Skeletal muscle satellite cell (primary cell): ENCODE results near the gene PXMP4.
A peak's percentile ranks its signal among the peaks of the same experiment; 100 is the strongest.

Experiments used
- H3K27me3 ChIP-seq: 2 replicates; pipeline ENCODE4 v1.7.0; 2013; ENCODE audit warnings: low read length; ENCODE audit not compliant: control insufficient read depth, insufficient read depth
- H3K36me3 ChIP-seq: 2 replicates; pipeline ENCODE4 v1.7.0; 2013; ENCODE audit warnings: mild to moderate bottlenecking, control low read depth, low read length; ENCODE audit not compliant: insufficient read depth
- H3K4me1 ChIP-seq: 2 replicates; pipeline ENCODE4 v1.7.0; 2013; ENCODE audit warnings: low read length; ENCODE audit not compliant: control insufficient read depth, insufficient read depth
- H3K4me2 ChIP-seq: 2 replicates; pipeline ENCODE4 v1.7.0; 2013; ENCODE audit warnings: mild to moderate bottlenecking, low read length
- H3K4me3 ChIP-seq: 2 replicates; pipeline ENCODE4 v1.7.0; 2013; ENCODE audit warnings: low read length
- H3K9ac ChIP-seq: 2 replicates; pipeline ENCODE4 v1.7.0; 2013; ENCODE audit warnings: mild to moderate bottlenecking, low read depth, low read length, moderate library complexity
- H3K9me3 ChIP-seq: replicated peaks from 2 replicates; pipeline ENCODE4 v1.7.0; 2013; ENCODE audit warnings: mild to moderate bottlenecking, control low read depth, low read length

PXMP4 gene

GRCh38 chr20:33662172-33662571, 57.9 kb downstream of the PXMP4 start, which contains the start of gene C20orf144:
Gene C20orf144 (plus strand): TSS chr20:33662327. CDS start chr20:33662346, 19 bp downstream.
- peaks cover 27% of the 10 kb centered on the region for H3K4me1 ChIP-seq
- H3K9ac ChIP-seq, result peak within 1 kb of the TSS; percentile 92
- no peaks in the 10 kb centered on the region for H3K27me3 ChIP-seq
- H3K36me3 ChIP-seq, result peaks cover 10% of the 10 kb centered on the region
- H3K4me2 ChIP-seq, result peak within 1 kb of the TSS; percentile 100
- no peaks in the 10 kb centered on the region for H3K9me3 ChIP-seq
- peak within 1 kb of the TSS; percentile 83 for H3K4me3 ChIP-seq

- Histone ChIP-seq H3K4me3 (no peak overlapping the region), H3K9me3 (no peaks in the 10 kb centered on the region), H3K9ac (no peak overlapping the region), H3K4me2 (no peak overlapping the region), H3K4me1 (peaks cover 16% of the 10 kb centered on the region), H3K36me3 (peaks cover 10% of the 10 kb centered on the region), H3K27me3 (no peaks in the 10 kb centered on the region)
Observed at GRCh38 chr20:33660685-33661058, 59.4 kb downstream of the PXMP4 start.

GRCh38 chr20:33660035-33660684, 60.0 kb downstream of the PXMP4 start:
- Histone ChIP-seq H3K9ac (no peak overlapping the region), H3K36me3 (peaks cover 10% of the 10 kb centered on the region), H3K4me2 (no peak overlapping the region), H3K27me3 (no peaks in the 10 kb centered on the region), H3K9me3 (no peaks in the 10 kb centered on the region), H3K4me1 (peaks cover 16% of the 10 kb centered on the region), H3K4me3 (no peak overlapping the region)

DNA sequence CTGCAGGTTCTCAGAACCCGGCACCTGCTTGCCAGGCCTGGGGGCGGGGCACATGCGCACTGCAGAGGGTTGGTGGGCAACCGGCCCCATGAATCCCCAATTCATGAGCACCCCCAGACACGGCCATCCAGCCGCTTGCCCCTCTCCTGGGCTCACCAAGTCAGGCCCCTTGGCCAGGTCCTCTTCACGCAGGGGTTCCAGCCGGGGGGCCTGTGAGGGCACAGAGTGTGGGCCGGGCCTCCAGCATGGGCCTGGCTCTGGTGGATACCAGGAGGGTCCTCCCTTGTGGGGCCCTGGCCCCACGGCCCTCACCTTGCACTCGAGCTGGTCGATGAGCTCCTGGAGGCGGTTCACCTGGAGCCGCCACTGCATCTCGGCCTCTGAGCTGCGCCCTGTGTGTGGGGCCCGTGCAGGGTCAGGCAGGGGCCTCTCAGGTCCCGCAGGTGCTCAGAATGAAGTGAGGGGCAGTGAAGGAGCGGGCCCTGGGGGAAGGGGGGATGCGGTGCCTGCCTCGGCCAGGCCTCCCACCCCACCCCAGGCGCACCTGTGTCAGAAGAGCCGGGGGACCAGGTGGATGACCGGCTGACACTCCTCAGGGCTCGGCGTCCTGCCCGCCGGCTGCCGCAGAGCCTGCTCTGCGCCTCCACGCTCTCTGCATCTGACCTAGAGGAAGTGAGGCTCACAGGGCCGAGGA, 60.6 kb downstream of the PXMP4 start:
- Histone ChIP-seq H3K9ac (no peak overlapping the region), H3K4me1 (peaks cover 16% of the 10 kb centered on the region), H3K4me2 (no peak overlapping the region), H3K4me3 (no peak overlapping the region), H3K36me3 (peaks cover 10% of the 10 kb centered on the region), H3K9me3 (no peaks in the 10 kb centered on the region), H3K27me3 (no peaks in the 10 kb centered on the region)

DNA sequence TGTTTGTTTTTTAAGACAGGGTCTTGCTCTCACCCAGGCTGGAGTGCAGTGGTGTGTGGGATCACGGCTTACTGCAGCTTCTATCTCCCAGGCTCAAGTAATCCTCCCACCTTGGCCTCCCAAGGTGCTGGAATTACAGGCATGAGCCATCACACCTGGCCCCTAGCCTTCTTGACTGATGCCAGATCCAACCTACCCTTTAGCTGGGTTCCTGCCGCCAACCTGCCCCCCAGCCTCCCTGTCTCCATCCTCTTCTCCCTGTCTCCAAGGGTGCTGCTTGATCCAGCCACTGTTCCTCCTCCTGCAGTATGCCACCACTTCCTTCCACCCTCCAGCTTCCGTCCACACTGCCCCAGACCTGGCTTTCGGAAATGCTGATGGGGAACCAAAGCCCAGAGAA, 61.2 kb downstream of the PXMP4 start:
- Histone ChIP-seq H3K36me3 (peaks cover 10% of the 10 kb centered on the region), H3K4me2 (no peak overlapping the region), H3K9ac (no peak overlapping the region), H3K4me1 (peaks cover 11% of the 10 kb centered on the region), H3K27me3 (no peaks in the 10 kb centered on the region), H3K4me3 (no peak overlapping the region), H3K9me3 (no peaks in the 10 kb centered on the region)

DNA sequence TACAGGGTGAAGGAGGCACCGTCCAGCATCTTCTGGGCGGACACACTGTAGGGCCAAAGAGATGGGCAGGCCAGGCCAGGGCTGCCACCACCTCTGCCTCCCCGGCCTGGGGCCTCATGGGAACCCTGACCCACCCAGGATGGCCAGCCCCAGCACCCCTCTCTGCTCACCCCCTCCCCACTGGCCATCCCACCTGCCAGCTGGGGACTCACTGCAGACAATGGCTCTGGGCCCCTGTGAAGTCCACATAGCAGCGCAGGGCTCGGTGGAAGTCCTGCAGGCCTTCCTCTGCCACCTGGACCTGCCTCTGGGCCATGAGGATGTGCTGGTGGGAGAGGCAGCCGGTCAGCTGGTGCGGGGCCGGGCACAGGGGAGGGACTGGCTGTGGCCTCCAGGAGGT, 61.6 kb downstream of the PXMP4 start:
- no peaks in the 10 kb centered on the region for H3K27me3 ChIP-seq
- no peak overlapping the region for H3K4me3 ChIP-seq
- peaks cover 10% of the 10 kb centered on the region for H3K36me3 ChIP-seq
- no peak overlapping the region for H3K4me2 ChIP-seq
- no peaks in the 10 kb centered on the region for H3K9me3 ChIP-seq
- peaks cover 8% of the 10 kb centered on the region for H3K4me1 ChIP-seq
- H3K9ac ChIP-seq, result no peak overlapping the region

GRCh38 chr20:33657704-33658095, 62.4 kb downstream of the PXMP4 start:
- no peaks in the 10 kb centered on the region for H3K9me3 ChIP-seq
- no peak overlapping the region for H3K4me2 ChIP-seq
- H3K4me3 ChIP-seq, result no peak overlapping the region
- H3K27me3 ChIP-seq, result no peaks in the 10 kb centered on the region
- H3K4me1 ChIP-seq, result peaks cover under 1% of the 10 kb centered on the region
- peaks cover 10% of the 10 kb centered on the region for H3K36me3 ChIP-seq
- no peak overlapping the region for H3K9ac ChIP-seq

DNA sequence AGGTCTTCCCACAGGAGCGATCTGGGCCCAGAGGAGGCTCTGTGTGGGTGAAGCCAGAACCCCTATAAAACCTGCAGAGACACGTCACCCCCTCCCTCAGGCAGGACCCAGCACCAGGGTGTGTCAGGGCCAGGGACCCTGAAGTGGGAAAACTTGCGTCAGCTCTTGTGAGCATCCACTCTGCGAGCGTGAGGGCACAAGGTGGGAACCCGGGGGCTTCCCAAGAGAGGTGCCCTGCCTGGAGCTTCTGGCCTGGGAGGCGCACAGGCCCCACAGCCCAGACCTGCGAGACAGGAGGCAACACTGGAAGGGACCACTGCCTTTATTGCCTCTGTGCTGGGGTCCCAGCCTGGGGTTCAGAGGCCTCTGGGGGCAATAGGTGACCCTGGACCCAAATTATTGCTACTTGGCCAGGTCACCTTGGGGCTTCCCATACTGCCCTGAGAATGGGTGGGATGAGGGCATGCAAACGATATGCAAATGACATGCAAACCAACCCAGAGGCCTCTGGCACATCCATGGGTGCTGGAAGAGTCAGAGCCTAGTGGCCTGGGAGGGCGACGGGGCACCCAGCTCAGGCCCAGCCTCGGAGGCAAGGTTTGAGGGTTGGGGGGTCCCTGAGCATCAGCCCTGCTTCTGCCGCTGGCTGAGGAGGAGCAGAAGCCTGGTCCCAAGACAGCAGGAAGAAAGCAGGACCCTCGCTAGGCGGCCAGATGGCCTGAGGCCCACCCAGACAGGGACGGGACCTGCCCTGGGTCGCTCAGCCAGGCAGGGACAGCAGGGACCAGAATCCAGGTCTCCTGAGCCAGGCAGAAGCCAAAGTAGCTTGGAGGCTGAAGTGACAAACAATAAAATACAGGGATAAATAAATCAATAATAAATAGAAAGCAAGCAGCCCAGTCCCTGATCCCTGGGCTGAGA, 63.1 kb downstream of the PXMP4 start:
- H3K36me3 ChIP-seq, result peaks cover 10% of the 10 kb centered on the region
- no peak overlapping the region for H3K9ac ChIP-seq
- H3K4me2 ChIP-seq, result no peak overlapping the region
- no peaks in the 10 kb centered on the region for H3K27me3 ChIP-seq
- H3K9me3 ChIP-seq, result no peaks in the 10 kb centered on the region
- no peak overlapping the region for H3K4me3 ChIP-seq
- no peaks in the 10 kb centered on the region for H3K4me1 ChIP-seq

GRCh38 chr20:33656010-33656782, 63.9 kb downstream of the PXMP4 start:
- H3K36me3 ChIP-seq, result peaks cover 10% of the 10 kb centered on the region
- H3K4me1 ChIP-seq, result no peaks in the 10 kb centered on the region
- no peak overlapping the region for H3K4me3 ChIP-seq
- H3K27me3 ChIP-seq, result peaks cover 8% of the 10 kb centered on the region
- no peak overlapping the region for H3K9ac ChIP-seq
- H3K9me3 ChIP-seq, result no peaks in the 10 kb centered on the region
- no peak overlapping the region for H3K4me2 ChIP-seq

GRCh38 chr20:33655164-33655563, 64.9 kb downstream of the PXMP4 start:
- Histone ChIP-seq H3K36me3 (peaks cover 10% of the 10 kb centered on the region), H3K4me3 (no peak overlapping the region), H3K9ac (no peak overlapping the region), H3K9me3 (no peaks in the 10 kb centered on the region), H3K4me1 (no peaks in the 10 kb centered on the region), H3K27me3 (peaks cover 14% of the 10 kb centered on the region), H3K4me2 (no peak overlapping the region)

DNA sequence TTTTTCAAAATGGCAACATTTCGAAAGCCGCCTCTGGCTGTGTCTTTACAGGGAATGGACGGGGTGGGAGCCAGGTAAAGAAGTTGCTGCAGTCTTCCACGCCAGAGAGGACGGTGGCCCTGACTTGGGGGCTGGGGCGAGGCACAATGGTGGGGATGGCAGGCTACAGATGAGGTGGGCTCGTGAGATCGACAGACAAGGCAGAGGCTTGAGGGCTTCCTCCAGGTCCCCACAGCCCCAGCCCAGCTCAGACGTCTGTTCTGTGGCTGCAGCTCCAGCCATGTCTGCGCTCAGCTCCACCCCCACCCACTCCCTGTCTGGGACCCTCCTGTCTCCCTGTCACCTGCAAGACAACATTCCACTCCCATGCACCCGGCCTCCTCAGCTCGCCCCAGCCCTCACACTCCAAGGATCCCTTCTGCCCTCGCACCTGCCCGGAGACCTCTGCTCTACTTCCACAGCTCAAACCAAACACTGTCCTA, 65.4 kb downstream of the PXMP4 start:
- Histone ChIP-seq H3K9me3 (no peaks in the 10 kb centered on the region), H3K36me3 (peaks cover 10% of the 10 kb centered on the region), H3K4me2 (no peak overlapping the region), H3K4me1 (no peaks in the 10 kb centered on the region), H3K9ac (no peak overlapping the region), H3K4me3 (no peak overlapping the region), H3K27me3 (peaks cover 17% of the 10 kb centered on the region)
